ENCODE results near the gene FOS.
"Not testable (repeated sequence)": the region's sequence is repeated elsewhere in the genome, so short reads cannot be mapped to it uniquely, and the experiment has no call there.

The FOS gene

GRCh38 chr14:75294649-75295033, 16.0 kb downstream of the FOS start:
- DNase-seq (ENCODE audit: low spot score) = no peak

- DNase-seq (ENCODE audit: low spot score) = peak; percentile 80
Measured at GRCh38 chr14:75295061-75295461, 16.4 kb downstream of the FOS start.

GRCh38 chr14:75295491-75296345, 17.1 kb downstream of the FOS start:
- peak; percentile 90 for DNase-seq (ENCODE audit: low spot score)

DNA sequence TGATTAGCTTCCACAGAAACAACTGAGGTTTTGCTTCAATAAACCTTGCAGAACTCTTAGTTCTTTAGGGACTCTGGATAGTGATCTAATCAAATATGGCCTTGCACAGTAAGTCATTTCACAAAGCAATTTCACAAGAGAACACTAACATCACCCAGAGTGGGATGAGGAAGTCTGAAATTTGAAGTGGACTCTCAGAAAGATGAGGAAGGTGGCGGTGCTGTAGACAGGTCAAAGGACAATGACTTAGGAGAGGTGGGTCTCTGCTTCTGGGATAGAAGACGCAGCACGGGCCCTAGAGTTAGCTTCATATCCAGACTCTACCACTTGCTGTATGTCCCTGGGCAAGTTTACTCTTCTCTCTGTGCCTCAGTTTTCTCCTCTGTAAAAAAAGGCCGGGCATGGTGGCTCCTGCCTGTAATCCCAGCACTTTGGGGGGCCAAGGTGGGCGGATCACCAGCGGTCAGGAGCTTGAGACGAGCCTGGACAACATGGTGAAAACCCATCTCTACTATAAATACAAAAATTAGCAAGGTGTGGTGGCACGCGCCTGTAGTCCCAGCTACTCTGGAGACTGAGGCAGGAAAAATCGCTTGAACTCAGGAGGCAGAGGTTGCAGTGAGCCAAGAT, 18.9 kb downstream of the FOS start:
- DNase-seq (ENCODE audit: low spot score) = no peak

DNA sequence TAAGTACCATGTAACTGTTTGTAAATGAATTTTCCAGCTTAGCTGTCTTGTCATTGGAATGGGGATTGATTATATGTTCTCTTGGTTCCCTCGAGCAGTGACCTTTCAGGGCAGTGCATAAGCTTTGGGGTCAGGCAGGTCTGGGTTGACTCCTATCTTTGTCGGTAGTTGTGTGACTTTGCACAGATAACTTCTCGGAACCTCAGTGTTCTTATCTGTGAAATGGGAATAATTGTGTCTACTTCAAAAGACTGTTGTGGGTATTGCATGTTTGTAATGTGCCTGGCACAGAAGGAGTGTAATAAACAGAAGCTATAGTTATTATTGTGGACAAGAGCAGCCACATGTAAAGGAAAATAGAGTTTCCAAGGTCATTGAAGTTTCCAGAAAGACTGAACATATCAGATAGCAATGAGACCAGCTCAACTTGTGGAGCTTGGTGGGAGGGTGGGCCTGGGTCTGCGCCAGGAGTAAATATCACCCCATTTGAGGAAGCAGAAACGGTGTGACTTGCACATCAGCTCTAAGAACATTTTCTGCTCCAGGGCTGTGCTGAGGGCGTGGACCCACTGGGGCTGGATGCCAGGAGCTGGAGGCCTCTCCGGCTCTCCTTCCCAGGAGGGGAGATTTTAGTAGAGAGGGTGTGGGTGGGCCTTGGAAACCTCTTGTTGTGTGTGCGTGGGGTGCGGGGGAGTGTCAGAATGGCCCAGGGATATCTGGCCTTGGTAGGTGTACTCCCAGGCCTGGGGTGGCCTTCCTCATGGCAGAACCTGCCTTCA, 19.7 kb downstream of the FOS start:
- DNase-seq (ENCODE audit: low spot score) = no peak

DNA sequence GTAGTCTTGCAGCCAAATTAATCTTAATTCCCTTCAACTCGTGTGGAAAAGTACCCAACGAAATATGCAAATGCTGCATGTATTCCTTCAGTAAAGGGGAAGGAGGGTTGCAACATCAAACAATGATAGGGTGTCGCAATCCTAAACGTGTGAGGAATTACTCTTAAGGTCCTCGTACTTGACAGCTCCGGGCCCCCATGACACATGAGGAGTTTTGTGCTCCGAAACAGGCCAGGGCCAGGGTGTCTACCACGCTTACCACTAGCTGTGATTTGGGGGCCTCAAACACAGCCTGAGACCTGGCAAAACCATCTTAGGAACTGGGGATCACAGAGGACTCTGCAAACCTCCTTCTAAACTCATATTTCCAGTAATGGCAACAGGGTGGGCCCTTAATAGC, 20.4 kb downstream of the FOS start:
- DNase-seq (ENCODE audit: low spot score) = no peak

DNA sequence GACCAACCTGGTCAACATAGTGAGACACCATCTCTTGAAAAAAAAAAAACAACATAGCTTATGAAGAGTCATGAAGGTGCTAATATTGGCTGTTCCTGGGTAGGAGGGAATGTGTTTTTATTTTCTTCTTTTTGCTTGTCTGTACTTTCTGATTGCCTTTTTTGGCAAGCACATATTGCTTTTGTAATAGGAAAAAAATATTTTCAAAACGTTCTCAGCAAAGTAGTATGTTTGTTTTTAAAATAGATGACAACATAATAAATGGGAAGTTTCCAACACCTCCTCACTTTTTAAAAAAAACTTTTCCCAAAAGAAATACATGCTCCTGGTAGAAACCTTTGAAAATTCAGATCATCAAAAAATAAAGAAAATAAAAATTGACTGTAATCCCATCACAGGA, 20.9 kb downstream of the FOS start:
- DNase-seq (ENCODE audit: low spot score) = no peak

DNA sequence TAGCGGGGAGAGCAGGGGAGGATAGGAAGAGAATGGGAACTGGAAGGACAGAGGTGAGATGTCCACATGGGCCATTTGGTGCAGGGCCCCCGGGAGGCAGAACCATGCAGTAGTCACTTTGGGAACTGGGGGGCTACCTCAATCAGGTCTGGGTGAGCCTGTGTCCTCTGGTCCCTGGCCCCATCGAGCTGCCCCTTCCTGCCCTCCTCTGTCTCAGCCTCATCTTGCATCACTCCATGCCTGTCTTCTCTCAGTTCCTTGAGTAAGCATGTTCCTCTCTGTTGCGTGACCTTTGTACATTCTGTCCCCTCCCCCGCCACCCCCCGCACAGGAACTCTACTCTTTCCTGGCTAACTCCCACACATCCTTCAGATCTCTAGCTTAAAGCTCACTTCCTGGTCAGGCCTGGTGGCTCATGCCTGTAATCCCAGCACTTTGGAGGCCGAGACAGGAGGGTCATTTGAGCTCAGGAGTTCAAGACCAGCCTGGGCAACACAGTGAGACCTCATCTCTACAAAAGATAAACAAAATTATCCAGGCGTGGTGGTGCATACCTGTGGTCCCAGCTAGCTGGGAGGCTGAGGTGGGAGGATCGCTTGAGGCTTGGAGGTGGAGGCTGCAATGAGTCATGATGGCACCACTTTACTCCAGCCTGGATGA, 23.2 kb downstream of the FOS start:
- DNase-seq (ENCODE audit: low spot score) = no peak

DNA sequence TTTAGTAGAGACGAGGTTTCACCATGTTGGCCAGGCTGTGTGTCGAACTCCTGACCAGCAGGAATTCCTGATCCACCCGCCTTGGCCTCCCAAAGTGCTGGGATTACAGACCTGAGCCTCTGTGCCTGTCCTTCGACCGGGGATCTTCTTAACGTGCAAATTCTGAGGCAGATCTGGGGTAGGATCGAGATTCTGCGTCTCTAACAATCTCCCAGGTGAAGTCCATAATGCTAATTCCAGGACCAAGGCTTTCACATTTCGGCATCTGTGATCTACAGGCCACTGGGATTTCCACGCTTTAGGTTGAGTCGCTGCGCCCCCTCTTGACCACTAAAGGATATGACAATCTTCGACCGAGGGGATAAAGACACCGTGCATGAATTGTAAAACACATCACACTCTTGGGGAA, 24.8 kb downstream of the FOS start:
- DNase-seq (ENCODE audit: low spot score) = peak; percentile 72

DNA sequence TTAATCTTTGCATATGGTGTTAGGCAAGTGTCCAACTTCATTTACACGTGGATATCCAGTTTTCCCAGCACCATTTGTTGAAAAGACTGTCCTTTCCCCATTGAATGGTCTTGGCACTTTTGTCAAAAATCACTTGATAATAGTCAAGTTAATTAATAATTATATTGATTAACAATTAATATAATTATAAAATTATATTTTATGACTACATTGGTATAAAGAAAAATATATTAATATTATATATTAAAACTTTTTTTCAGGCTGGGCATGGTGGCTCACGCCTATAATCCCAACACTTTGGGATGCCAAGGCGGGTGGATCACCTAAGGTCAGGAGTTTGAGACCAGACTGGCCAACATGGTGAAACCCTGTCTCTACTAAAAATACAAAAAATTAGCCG, 27.8 kb downstream of the FOS start:
- DNase-seq (ENCODE audit: low spot score) = not testable (repeated sequence)

- DNase-seq (ENCODE audit: low spot score) = no peak
Measured at GRCh38 chr14:75306927-75307699, 28.5 kb downstream of the FOS start.

DNA sequence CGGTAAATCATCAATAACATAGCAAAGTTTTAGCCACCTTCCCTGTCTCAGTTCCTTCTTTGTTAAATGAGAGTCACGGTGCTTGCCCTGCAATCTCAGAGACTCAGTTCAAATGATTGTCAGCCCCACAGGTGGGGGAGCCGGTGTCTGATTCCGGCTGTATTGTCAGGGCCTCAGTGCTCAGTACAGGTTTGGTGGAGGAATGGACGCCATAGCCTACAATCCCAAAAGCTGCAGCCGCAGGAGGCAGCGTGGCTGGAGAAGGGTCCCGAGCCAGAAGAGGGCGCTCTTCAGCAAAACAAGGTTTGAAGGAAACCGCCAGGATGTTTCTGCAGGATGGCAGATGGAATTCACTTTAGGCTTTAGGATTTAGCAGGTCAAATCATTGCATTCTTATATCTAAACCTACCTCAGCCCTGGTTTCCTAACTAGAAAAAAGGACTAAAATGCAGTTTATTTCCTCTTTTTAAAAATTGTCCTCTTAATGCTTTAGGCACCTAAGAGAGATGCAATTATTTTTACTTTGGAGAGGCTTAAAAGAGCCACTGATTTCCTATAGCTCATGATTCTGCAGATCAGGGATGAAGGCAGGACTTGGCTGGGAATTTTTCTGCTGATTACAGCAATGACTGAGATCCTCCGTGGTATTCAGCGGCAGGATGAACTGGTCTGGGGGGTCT, 29.2 kb downstream of the FOS start:
- DNase-seq (ENCODE audit: low spot score) = peak; percentile 91

DNA sequence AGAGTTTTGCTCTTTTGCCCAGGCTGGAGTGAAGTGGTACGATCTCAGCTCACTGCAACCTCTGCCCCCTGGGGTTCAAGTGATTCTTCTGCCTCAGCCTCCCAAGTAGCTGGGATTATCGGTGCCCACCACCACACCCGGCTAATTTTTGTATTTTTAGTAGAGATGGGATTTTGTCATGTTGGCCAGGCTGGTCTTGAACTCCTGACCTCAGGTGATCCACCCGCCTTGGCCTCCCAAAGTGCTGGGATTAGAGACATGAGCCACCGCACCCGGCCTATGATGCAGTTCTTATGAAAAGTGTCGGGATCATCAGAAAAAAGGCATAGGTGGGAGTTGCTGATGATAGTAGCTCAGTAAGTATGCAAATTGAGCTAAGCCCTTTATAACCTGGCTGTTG, 30.4 kb downstream of the FOS start:
- not testable (repeated sequence) for DNase-seq (ENCODE audit: low spot score)

GRCh38 chr14:75309561-75309960, 30.9 kb downstream of the FOS start:
- DNase-seq (ENCODE audit: low spot score) = not testable (repeated sequence)

- peak; percentile 83 for DNase-seq (ENCODE audit: low spot score)
Measured at GRCh38 chr14:75310295-75311111, 31.9 kb downstream of the FOS start.

DNA sequence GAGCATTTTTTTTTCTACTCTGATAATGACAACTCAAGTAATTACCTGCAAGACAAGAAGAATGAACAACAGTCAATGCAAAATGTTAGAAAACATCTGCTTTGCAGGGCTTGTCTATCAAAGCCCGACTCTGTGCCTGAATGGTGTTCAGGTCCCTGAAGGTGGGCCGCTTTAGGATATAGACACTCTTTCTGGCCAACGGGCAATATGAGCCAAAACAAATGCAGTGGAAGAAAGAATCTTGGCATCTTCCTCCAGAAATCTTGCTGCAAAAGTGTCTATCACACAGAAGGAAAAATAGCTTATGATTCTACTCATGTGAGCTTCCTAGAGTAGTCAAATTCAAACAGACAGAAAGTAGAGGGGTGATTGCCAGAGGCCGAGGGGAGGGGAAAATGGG, 32.7 kb downstream of the FOS start:
- DNase-seq (ENCODE audit: low spot score) = no peak

- no peak for DNase-seq (ENCODE audit: low spot score)
Measured at GRCh38 chr14:75312341-75312740, 33.7 kb downstream of the FOS start.

DNA sequence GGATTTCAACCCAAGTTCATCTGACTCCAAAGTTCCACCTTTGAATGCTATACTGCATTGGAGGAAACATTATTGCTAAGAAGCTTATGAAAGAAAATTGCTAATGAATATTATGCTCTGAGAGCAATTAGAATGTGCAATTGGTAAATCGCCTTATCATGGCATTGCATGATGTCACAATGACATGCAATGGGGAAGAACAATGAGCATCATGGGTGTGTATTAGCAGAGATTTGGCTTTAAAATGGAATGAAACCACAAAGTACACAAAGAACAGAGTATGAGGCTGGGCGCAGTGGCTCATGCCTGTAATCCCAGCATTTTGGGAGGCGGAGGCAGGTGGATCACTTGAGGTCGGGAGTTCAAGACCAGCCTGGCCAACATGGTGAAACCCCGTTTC, 34.7 kb downstream of the FOS start:
- no peak for DNase-seq (ENCODE audit: low spot score)

- DNase-seq (ENCODE audit: low spot score) = no peak
Measured at GRCh38 chr14:75315144-75315543, 36.5 kb downstream of the FOS start.

DNA sequence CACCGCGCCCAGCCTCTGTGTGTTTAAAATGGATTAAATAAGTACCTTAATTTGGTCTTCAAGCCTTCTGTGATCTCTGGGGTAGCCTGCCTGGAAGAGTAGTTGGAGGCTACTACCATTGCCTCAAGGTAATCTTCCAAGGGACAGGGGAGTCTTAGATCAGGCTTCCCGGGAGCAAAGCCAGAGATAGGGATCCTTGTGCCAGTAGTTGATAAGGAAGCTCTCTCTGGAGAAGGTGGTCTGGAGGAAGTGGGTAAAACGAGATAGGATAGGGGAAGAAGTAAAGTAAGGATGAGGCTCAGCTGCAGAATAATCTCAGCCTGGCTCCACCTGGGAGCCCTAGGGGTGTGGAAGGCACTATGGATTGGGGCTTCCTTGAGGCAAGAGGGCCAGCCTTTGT, 38.5 kb downstream of the FOS start:
- no peak for DNase-seq (ENCODE audit: low spot score)
